A673 (cell line): Measurements from ENCODE around the gene CA5B. TPM values are rescaled to one million over a fixed set of nuclear protein-coding genes. Genes with fewer than 3 reads are reported as not detected.

Experiments
- BruUV-seq: library from RNA; stranded (reverse); fragments of 400-500 nt; replicated peaks from 2 replicates; lab custom pipeline; 2021; lab: Mats Ljungman, UMichigan
- CTCF ChIA-PET: fragments of 300-600 bp; sonication (Branson Sonifier 250); formaldehyde crosslinking; loops from one replicate; lab custom pipeline; 2022; ENCODE audit warnings: antibody characterized with exemption; lab: Charles Lee
- POLR2A ChIA-PET: fragments of 300-600 bp; sonication (Branson Sonifier 250); formaldehyde crosslinking; loops from one replicate; lab custom pipeline; 2022; ENCODE audit warnings: antibody characterized with exemption; ENCODE audit not compliant: low non-redundant PET; lab: Charles Lee
- DNase-seq: peaks from one replicate; pipeline ENCODE4 v3.0.0-alpha.2; 2015; ENCODE audit warnings: low spot score
- H3K27ac ChIP-seq: fragments of 200-600 bp; sonication (generic); 2 replicates; pipeline ENCODE4 v1.5.1; 2016; ENCODE audit warnings: mixed run types, low read depth, mild to moderate bottlenecking, mixed read lengths, antibody characterized with exemption, low read length; ENCODE audit not compliant: poor library complexity, severe bottlenecking
- H3K27me3 ChIP-seq: fragments of 200-600 bp; sonication (generic); replicated peaks from 2 replicates; pipeline ENCODE4 v1.6.1; 2017; ENCODE audit warnings: mixed run types, low read depth, mild to moderate bottlenecking, mixed read lengths, antibody characterized with exemption, low read length; ENCODE audit not compliant: insufficient read depth, poor library complexity
- H3K36me3 ChIP-seq: fragments of 200-600 bp; sonication (generic); 2 replicates; pipeline ENCODE4 v1.6.1; 2016; ENCODE audit warnings: mixed run types, mild to moderate bottlenecking, mixed read lengths, antibody characterized with exemption, low read length; ENCODE audit not compliant: insufficient read depth, poor library complexity, severe bottlenecking
- H3K4me1 ChIP-seq: fragments of 200-600 bp; sonication (generic); 2 replicates; pipeline ENCODE4 v1.6.1; 2017; ENCODE audit warnings: mixed run types, mild to moderate bottlenecking, mixed read lengths, antibody characterized with exemption, low read length; ENCODE audit not compliant: insufficient read depth, poor library complexity, severe bottlenecking
- H3K4me3 ChIP-seq: fragments of 200-600 bp; sonication (generic); 2 replicates; pipeline ENCODE4 v1.5.1; 2016; ENCODE audit warnings: low read depth, mixed run types, mild to moderate bottlenecking, mixed read lengths, low read length; ENCODE audit not compliant: poor library complexity, severe bottlenecking
- H3K9me3 ChIP-seq: fragments of 200-600 bp; sonication (generic); 2 replicates; pipeline ENCODE4 v1.6.1; 2016; ENCODE audit warnings: mixed run types, low read depth, mild to moderate bottlenecking, mixed read lengths, antibody characterized with exemption, low read length; ENCODE audit not compliant: poor library complexity, severe bottlenecking
- EZH2 ChIP-seq: fragments of 200-600 bp; sonication (generic); IDR thresholded peaks from 2 replicates; pipeline ENCODE4 v1.6.1; 2017; ENCODE audit warnings: borderline replicate concordance, low read depth, mild to moderate bottlenecking, mixed read lengths, antibody characterized with exemption, low read length; ENCODE audit not compliant: poor library complexity, severe bottlenecking
- intact Hi-C: fragments of 100-400 bp; cut with micrococcal nuclease; formaldehyde crosslinking; loops from one replicate; pipeline ENCODE4 v1.10.0; 2022; ENCODE audit not compliant: unreplicated experiment
- total RNA-seq: library from RNA; stranded (reverse); gene quantifications from 2 replicates; pipeline ENCODE4 v1.2.3, GENCODE V29; 2021
- TF ChIP-seq, protein P1 (sequence below): fragments of 300-800, 200-600 bp; sonication (generic); conservative IDR thresholded peaks from 2 replicates; pipeline ENCODE4 v1.5.1; 2017; ENCODE audit warnings: low read depth, mild to moderate bottlenecking, antibody characterized with exemption, low read length, moderate library complexity, mixed read lengths

CA5B gene
- total RNA-seq, 1 experiment from 2014 or later, result 9.4 TPM

DNA sequence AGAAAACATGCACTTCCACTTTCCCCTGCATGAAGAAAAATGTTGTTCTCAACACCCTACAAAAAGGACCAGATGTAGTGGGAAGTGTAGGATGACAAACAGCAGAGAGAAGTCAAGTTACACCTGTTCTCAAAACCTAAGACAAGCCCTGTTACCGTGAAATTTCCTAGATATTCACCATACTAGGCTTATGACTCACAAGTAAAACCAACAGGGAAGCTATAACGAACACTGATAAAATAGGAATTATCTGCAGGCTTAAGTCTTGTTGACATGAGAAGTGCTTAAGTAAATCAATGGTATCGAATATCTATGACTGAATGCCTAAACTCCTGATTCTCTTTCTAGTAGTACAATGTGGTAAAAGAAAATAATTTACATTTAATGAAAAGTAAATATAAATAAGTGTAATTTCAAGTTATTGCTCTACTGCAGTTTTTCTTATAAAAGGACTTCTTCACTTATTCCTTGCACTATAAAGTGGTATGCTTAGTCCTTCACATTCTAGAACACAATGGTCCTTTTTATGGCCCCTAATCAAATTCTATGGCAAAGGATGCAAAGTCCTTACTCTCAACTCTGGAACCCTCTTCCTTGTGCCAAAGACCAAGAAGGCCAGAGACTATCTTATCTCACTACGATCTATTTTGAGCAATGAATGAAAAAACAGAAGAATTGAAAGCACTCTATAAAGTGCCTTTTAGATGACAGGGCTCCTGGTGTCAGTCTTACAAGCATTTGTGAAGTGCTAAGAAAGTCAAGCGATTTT lies 96.9 kb downstream of the CA5B start:
- CTCF ChIA-PET, result no interaction called here
- BruUV-seq, result no TSS peak

More for the DNA sequence above, 96.9 kb downstream of the CA5B start:
- H3K36me3 ChIP-seq, result no peaks in the 10 kb centered on the region
- no peak overlapping the region for H3K27ac ChIP-seq
- no peak overlapping the region for H3K4me3 ChIP-seq
- intact Hi-C loops, result no loop called here
- POLR2A ChIA-PET, result no interaction called here
- no peak for TF ChIP-seq EZH2
- TF ChIP-seq, protein P1, sequence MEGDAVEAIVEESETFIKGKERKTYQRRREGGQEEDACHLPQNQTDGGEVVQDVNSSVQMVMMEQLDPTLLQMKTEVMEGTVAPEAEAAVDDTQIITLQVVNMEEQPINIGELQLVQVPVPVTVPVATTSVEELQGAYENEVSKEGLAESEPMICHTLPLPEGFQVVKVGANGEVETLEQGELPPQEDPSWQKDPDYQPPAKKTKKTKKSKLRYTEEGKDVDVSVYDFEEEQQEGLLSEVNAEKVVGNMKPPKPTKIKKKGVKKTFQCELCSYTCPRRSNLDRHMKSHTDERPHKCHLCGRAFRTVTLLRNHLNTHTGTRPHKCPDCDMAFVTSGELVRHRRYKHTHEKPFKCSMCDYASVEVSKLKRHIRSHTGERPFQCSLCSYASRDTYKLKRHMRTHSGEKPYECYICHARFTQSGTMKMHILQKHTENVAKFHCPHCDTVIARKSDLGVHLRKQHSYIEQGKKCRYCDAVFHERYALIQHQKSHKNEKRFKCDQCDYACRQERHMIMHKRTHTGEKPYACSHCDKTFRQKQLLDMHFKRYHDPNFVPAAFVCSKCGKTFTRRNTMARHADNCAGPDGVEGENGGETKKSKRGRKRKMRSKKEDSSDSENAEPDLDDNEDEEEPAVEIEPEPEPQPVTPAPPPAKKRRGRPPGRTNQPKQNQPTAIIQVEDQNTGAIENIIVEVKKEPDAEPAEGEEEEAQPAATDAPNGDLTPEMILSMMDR, result no peak
- no peaks in the 10 kb centered on the region for H3K27me3 ChIP-seq
- DNase-seq, result no peak
- no peaks in the 10 kb centered on the region for H3K9me3 ChIP-seq
- H3K4me1 ChIP-seq, result peaks cover 4% of the 10 kb centered on the region

Other genes starting within 250 kb of the CA5B start
- gene PIR, start 244.9 kb upstream of the CA5B start, total RNA-seq, result 58.0 and 74.2 TPM in 2 replicates
- gene BMX, start 237.5 kb upstream of the CA5B start, total RNA-seq, result not detected in 2 replicates
- not detected in 2 replicates for gene ACE2, start 137.3 kb upstream of the CA5B start, total RNA-seq
- 0.26 TPM in 1 of 2 replicates, not detected in the other for gene CLTRN, start 73.5 kb upstream of the CA5B start, total RNA-seq
- 16.1 and 18.1 TPM in 2 replicates for gene ZRSR2, start 52.2 kb downstream of the CA5B start, total RNA-seq
- gene AP1S2, start 116.5 kb downstream of the CA5B start, total RNA-seq, result 55.3 and 59.3 TPM in 2 replicates